ENCODE measurements around the gene GYG2.

GYG2 gene

GRCh38 chrX:2819345-2820135, 9.2 kb upstream of the GYG2 start:
- no peak for DNase-seq

- no peak for DNase-seq
Observed at GRCh38 chrX:2820136-2820771, 8.5 kb upstream of the GYG2 start.

GRCh38 chrX:2823795-2824386, 4.8 kb upstream of the GYG2 start:
- no peak for DNase-seq

GRCh38 chrX:2824886-2825285, 3.8 kb upstream of the GYG2 start:
- DNase-seq = no peak

- DNase-seq = no peak
Observed at GRCh38 chrX:2828959-2829411, 255 bp downstream of the GYG2 start.

- DNase-seq = no peak
Observed at GRCh38 chrX:2829469-2830246, 928 bp downstream of the GYG2 start.

- no peak for DNase-seq
Observed at GRCh38 chrX:2831471-2832228, 2.9 kb downstream of the GYG2 start.

GRCh38 chrX:2837961-2838360, 9.2 kb downstream of the GYG2 start:
- DNase-seq = no peak

GRCh38 chrX:2840961-2841360, 12.2 kb downstream of the GYG2 start:
- no peak for DNase-seq

GRCh38 chrX:2841537-2841936, 12.8 kb downstream of the GYG2 start:
- DNase-seq = no peak

GRCh38 chrX:2846992-2847391, 18.3 kb downstream of the GYG2 start:
- no peak for DNase-seq

GRCh38 chrX:2848871-2849301, 20.2 kb downstream of the GYG2 start:
- no peak for DNase-seq

- no peak for DNase-seq
Observed at GRCh38 chrX:2854918-2855317, 26.2 kb downstream of the GYG2 start.

GRCh38 chrX:2855761-2856160, 27.0 kb downstream of the GYG2 start:
- no peak for DNase-seq

GRCh38 chrX:2857566-2857965, 28.8 kb downstream of the GYG2 start:
- DNase-seq = no peak

- DNase-seq = no peak
Observed at GRCh38 chrX:2859197-2859797, 30.6 kb downstream of the GYG2 start.

GRCh38 chrX:2862404-2862803, 33.7 kb downstream of the GYG2 start:
- DNase-seq = no peak

- no peak for DNase-seq
Observed at GRCh38 chrX:2863646-2864045, 34.9 kb downstream of the GYG2 start.

- DNase-seq = no peak
Observed at GRCh38 chrX:2867206-2867605, 38.5 kb downstream of the GYG2 start.

- DNase-seq = no peak
Observed at GRCh38 chrX:2870650-2871049, 41.9 kb downstream of the GYG2 start.

- no peak for DNase-seq
Observed at GRCh38 chrX:2871831-2872230, 43.1 kb downstream of the GYG2 start.

GRCh38 chrX:2872671-2873277, 44.0 kb downstream of the GYG2 start:
- no peak for DNase-seq

Data from NCI-H526 treated with DMSO at 0.1 percent for 48 hours (cell line).